GM18499 (cell line): Measurements from ENCODE around the gene ZBTB33.

ENCODE experiments used
- ATAC-seq: cut with Tn5 transposase; IDR thresholded peaks from one replicate; pipeline ENCODE4 v1.9.1; 2021; ENCODE audit warnings: moderate number of reproducible peaks; ENCODE audit not compliant: insufficient read depth, unreplicated experiment

ZBTB33 gene

GRCh38 chrX:120302434-120302833, 51.8 kb downstream of the ZBTB33 start:
- ATAC-seq, result peak; percentile 59

- peak; percentile 32 for ATAC-seq
Measured at GRCh38 chrX:120304256-120304655, 53.6 kb downstream of the ZBTB33 start.

- no peak for ATAC-seq
Measured at GRCh38 chrX:120305531-120306141, 55.0 kb downstream of the ZBTB33 start.

- no peak for ATAC-seq
Measured at GRCh38 chrX:120306630-120307029, 56.0 kb downstream of the ZBTB33 start.
